ENCODE data around the gene RAB42. TPM values are rescaled to one million over a fixed set of nuclear protein-coding genes. Genes with fewer than 3 reads are reported as not detected.

The RAB42 gene
- total RNA-seq, 1 experiment from 2014 or later = 13.2 TPM

- Histone ChIP-seq H2BK120ac (ENCODE audit: low read depth, low read length, poor library complexity, severe bottlenecking) (no peak overlapping the region), H3T11ph (ENCODE audit: low read length) (no peak overlapping the region), H3K27me3 (ENCODE audit: insufficient read depth, low read length) (no peaks in the 10 kb centered on the region), H4K20me1 (ENCODE audit: control insufficient read depth, insufficient read depth, insufficient read length) (no peaks in the 10 kb centered on the region), H3K18ac (ENCODE audit: insufficient read length, low read depth, low read length) (peak overlapping the region; percentile 86), H2AK5ac (ENCODE audit: insufficient read length, low read length) (no peak overlapping the region), H3K9me3 (ENCODE audit: control insufficient read depth, low read depth, low read length) (no peaks in the 10 kb centered on the region), H3K23me2 (ENCODE audit: insufficient read length, low read depth, low read length, poor library complexity, severe bottlenecking) (peaks cover 15% of the 10 kb centered on the region), H2BK5ac (ENCODE audit: insufficient read length, low read length) (no peak overlapping the region), H3K14ac (ENCODE audit: insufficient read depth, low read length) (peak overlapping the region; percentile 94), H3K4ac (ENCODE audit: low read depth, low read length) (no peak overlapping the region; the same call in 1 of the 2 replicates), H2BK15ac (ENCODE audit: low read depth, low read length) (no peak overlapping the region), H2BK20ac (ENCODE audit: low read depth, low read length, poor library complexity, severe bottlenecking) (no peak overlapping the region), H3K4me2 (ENCODE audit: insufficient read depth, insufficient read length, low read length) (peak overlapping the region; percentile 91), H4K8ac (replicated peaks; ENCODE audit: insufficient read length, low read depth, low read length) (no peak overlapping the region), H3K56ac (ENCODE audit: insufficient read length, low read depth, low read length) (no peak overlapping the region), H3K23ac (ENCODE audit: insufficient read length, low read depth, low read length) (no peak overlapping the region), H3K27ac (ENCODE audit: insufficient read length, low read depth, low read length) (peak overlapping the region; percentile 86), H3K4me1 (ENCODE audit: insufficient read depth, low read length) (no peaks in the 10 kb centered on the region; the same call in 1 of the 2 replicates), H2BK12ac (ENCODE audit: insufficient read length, low read depth, low read length) (no peak overlapping the region), H3K79me2 (ENCODE audit: insufficient read depth, low read length) (no peaks in the 10 kb centered on the region; the same call in 1 of the 2 replicates), H3K79me1 (ENCODE audit: insufficient read depth, low read depth, low read length, poor library complexity, severe bottlenecking) (no peaks in the 10 kb centered on the region), H4K5ac (ENCODE audit: insufficient read length, low read depth, low read length) (no peak overlapping the region), H2AFZ (ENCODE audit: low read length) (no peak overlapping the region), H3K9ac (ENCODE audit: extremely low read depth, insufficient read length, low read length) (peak overlapping the region; percentile 97), H4K91ac (ENCODE audit: insufficient read length, low read depth, low read length) (no peak overlapping the region)
- WGBS (ENCODE audit: extremely low coverage, insufficient read length, low lambda C conversion rate) = no CpG with 5 or more reads among the region's 26 CpGs
- TF ChIP-seq CTCF (conservative IDR thresholded peaks at IDR 0.05) = no peak
- no peak for DNase-seq
- no peaks in the 10 kb centered on the region; a peak in 1 of 5 replicates for H3K9me3 Mint-ChIP-seq
- H3K4me3 Mint-ChIP-seq = peak overlapping the region; percentile 98 to 99
- H3K27ac Mint-ChIP-seq = peak overlapping the region; percentile 96 to 99 (median 99)
- peaks cover 0 to 4% (median 0%) of the 10 kb centered on the region in 3 experiments; a peak in 1 of 7 replicates for H3K36me3 Mint-ChIP-seq (ENCODE audit: insufficient read depth in 1 of 3, low read depth in 3 of 3)
- H3K27me3 Mint-ChIP-seq (ENCODE audit: low read depth) = no peaks in the 10 kb centered on the region
- H3K4me1 Mint-ChIP-seq = peaks cover 13 to 24% of the 10 kb centered on the region in 2 experiments
Measured at GRCh38 chr1:28642056-28642846, 50.2 kb downstream of the RAB42 start.

Data from H9 (cell line).